Measurements from ENCODE around the gene TINCR.

The TINCR gene

DNA sequence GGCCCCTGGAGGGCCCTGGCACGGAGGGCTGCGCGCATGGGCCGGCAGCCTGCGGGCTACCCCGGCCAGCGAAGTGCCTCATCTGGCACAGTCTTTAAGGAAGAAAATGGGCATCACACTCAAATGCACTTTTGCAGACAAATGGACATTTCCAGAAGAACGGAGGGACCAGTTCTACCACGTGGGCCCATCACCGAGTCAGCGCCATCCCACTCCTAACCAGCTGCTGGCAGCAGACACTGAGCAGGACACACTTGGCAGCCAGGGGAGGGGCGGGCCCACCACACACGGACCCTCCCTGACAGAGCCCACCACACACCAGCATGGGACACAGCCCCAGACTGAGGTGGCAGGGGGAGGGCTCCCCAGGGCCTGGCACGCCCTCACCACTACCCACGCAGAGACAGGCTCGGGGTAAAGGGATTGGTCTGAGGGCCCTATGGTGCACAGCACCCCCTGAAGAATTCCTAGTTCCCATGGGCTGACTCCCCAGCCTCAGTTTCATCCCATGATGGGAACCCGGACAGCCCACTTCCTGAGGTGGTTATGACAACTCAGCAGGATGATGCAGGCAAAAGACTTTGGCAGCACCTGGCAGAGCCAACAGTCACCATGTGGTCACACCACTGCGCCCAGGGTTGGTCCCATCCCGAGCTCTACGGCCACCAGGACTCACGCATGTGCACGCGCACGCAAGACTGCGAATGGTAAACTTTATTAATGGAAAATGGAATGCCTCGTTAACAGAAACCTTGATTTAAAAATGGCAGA lies 18.7 kb upstream of the TINCR start:
- H3K4me1 ChIP-seq (ENCODE audit: control insufficient read depth, insufficient read depth, low read length): peaks cover 16% of the 10 kb centered on the region
- no peak overlapping the region for H3K9ac ChIP-seq (ENCODE audit: low read length)
- H3K4me3 ChIP-seq (ENCODE audit: low read length): no peak overlapping the region
- peaks cover 25% of the 10 kb centered on the region for H3K36me3 ChIP-seq (ENCODE audit: control insufficient read depth, insufficient read depth, low read length)
- no peaks in the 10 kb centered on the region for H3K27me3 ChIP-seq (ENCODE audit: control insufficient read depth, insufficient read depth, low read length)
- H3K27ac ChIP-seq (ENCODE audit: low read depth, low read length): peak overlapping the region; percentile 76

DNA sequence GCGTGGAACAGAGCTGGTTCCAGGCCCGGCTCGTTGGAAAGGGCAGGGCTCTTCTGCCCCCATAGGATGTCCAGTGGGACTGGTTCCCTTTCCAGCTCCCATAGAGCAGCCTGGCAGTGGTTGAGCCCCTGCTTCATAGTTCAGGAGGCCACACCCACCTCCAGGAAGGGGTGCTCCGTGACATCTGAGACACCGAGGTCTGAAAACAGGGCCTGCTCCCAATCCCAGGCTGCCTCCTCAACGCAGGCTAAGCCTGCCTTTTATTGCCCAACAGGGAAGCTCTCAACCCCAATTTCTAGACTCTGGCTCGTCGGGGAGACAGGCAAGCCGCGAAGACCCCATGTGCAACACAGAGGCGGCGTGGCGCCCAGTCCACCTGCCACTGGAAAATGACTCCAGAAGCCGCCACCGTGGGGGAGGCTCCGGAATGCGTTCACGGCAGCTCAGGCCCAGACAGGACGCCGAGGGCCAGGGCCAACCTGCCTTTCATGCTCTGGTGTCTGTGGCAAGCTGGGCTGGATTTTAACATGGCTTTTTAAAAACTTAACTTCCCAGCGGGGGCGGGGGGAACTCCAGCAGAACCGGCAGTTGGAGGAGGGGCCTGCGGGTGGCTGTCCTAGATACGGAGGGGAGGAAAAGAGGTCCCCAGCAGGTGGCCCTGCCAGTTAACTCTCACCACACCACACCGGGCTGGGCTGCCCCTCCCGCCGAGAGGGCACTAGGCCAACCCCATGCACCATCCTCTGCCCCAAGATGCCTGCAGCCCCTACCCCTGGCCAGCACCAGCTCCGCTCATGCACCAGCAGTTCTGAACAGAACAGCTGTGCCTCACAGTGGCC lies 17.9 kb upstream of the TINCR start:
- Histone ChIP-seq H3K9ac (ENCODE audit: low read length) (no peak overlapping the region), H3K36me3 (ENCODE audit: control insufficient read depth, insufficient read depth, low read length) (peaks cover 21% of the 10 kb centered on the region), H3K27ac (ENCODE audit: low read depth, low read length) (peak overlapping the region; percentile 76)

DNA sequence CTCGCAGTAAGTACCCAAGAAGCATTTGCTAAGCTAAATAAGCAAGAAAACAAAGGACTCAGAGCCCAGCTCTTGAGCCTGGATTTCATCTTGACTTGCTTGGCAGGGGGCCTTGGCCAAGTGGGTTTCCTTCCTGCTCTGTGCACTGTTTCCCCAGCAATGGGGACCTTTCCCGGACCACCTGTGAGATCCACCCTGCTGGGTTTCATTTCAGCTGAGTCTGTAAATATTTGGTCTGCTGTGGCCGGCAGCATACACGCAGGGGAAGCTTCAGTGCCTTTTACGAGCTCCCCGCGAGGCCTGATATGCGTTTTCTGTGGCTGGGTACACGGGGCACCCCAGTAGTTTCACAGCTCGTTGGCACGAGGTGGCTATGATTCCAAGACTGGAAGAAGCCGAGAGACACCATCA lies 12.4 kb upstream of the TINCR start:
- H3K9ac ChIP-seq (ENCODE audit: low read length): no peak overlapping the region
- H3K4me1 ChIP-seq (ENCODE audit: control insufficient read depth, insufficient read depth, low read length): peaks cover 2% of the 10 kb centered on the region
- H3K27ac ChIP-seq (ENCODE audit: low read depth, low read length): peak overlapping the region; percentile 3
- H3K36me3 ChIP-seq (ENCODE audit: control insufficient read depth, insufficient read depth, low read length): no peaks in the 10 kb centered on the region
- no peak overlapping the region for H3K4me3 ChIP-seq (ENCODE audit: low read length)
- H3K27me3 ChIP-seq (ENCODE audit: control insufficient read depth, insufficient read depth, low read length): no peaks in the 10 kb centered on the region

More for the DNA sequence above, 17.9 kb upstream of the TINCR start:
- H3K27me3 ChIP-seq (ENCODE audit: control insufficient read depth, insufficient read depth, low read length): no peaks in the 10 kb centered on the region
- H3K4me3 ChIP-seq (ENCODE audit: low read length): no peak overlapping the region
- peaks cover 16% of the 10 kb centered on the region for H3K4me1 ChIP-seq (ENCODE audit: control insufficient read depth, insufficient read depth, low read length)

DNA sequence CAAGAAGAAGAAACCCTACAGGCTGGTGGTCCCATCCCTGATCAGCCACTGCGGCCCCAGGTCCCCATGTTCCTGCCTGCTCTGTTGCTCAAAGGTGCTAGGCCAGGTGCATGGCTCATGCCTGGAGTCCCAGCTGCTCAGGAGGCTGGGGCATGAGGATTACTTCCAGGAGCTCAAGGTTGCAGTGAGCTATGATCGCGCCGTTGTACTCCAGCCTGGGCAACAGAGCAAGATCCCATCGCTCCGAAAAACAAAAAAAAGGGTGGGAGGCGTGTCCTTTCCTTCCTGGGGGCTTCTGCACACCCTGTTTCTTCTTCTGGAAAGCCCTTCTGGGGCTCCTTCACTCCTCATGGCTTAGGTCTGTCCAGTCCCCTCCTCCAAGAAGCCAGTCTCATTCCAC lies 11.9 kb upstream of the TINCR start:
- H3K4me3 ChIP-seq (ENCODE audit: low read length): no peak overlapping the region
- no peaks in the 10 kb centered on the region for H3K4me1 ChIP-seq (ENCODE audit: control insufficient read depth, insufficient read depth, low read length)
- peak overlapping the region; percentile 3 for H3K27ac ChIP-seq (ENCODE audit: low read depth, low read length)
- H3K9ac ChIP-seq (ENCODE audit: low read length): no peak overlapping the region
- no peaks in the 10 kb centered on the region for H3K36me3 ChIP-seq (ENCODE audit: control insufficient read depth, insufficient read depth, low read length)
- no peaks in the 10 kb centered on the region for H3K27me3 ChIP-seq (ENCODE audit: control insufficient read depth, insufficient read depth, low read length)

DNA sequence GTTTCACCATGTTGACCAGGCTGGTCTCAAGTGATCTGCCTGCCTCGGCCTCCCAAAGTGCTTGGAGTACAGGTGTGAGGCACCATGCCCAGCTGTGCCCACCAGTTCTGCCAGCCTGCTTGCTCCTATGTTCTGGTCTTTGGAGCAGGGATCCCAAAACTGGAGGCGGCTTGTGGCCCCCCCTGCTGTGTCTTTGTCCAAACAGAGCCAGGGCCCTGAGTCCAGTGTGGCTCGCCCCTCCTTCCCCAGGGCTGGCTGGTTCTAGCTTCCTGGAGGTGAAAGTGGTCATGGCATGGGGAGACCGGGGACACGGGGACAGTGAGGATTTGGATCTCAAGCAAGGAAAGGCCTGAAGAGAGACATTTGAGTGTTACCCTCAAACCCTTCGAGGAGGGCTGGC lies 11.5 kb upstream of the TINCR start:
- H3K36me3 ChIP-seq (ENCODE audit: control insufficient read depth, insufficient read depth, low read length): no peaks in the 10 kb centered on the region
- no peaks in the 10 kb centered on the region for H3K4me1 ChIP-seq (ENCODE audit: control insufficient read depth, insufficient read depth, low read length)
- no peak overlapping the region for H3K9ac ChIP-seq (ENCODE audit: low read length)
- H3K27me3 ChIP-seq (ENCODE audit: control insufficient read depth, insufficient read depth, low read length): no peaks in the 10 kb centered on the region
- no peak overlapping the region for H3K27ac ChIP-seq (ENCODE audit: low read depth, low read length)
- H3K4me3 ChIP-seq (ENCODE audit: low read length): no peak overlapping the region

DNA sequence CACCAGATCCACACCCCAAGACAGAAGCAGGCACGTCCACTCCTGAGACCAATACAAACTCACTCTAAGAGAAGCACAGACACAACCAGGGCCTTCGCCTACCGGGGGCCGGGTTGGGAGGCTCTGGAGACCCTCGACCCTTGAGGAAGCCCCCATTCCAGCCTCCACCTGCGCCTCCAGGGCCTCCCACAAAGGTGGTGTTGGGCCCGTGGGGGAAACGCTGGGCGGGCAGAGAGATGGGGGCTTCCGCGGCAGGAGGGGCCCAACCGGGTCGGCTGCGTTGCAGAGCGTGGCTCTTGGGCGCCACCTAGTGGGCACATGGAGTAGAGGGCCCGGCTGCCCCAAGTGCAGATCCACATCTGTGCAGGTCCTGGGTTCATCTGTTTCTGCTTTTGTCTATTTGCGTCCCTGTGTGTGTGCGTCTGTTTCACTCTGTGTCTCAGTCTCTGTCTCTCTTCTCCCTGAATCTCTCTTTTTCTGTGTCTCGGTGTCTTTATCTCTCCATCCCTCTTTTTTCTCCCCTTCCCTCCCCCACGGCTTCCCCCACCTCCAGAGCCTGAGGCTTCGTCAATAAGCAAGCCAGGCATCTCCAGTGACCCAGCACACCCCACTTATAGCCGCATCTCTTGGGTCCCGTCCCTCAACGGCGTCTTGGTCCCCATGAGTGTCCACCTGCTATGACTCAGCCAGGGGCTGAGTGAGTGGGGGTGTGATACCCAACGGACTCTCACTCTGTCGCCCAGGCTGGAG lies 10.5 kb upstream of the TINCR start:
- Histone ChIP-seq H3K36me3 (ENCODE audit: control insufficient read depth, insufficient read depth, low read length) (no peaks in the 10 kb centered on the region), H3K9ac (ENCODE audit: low read length) (no peak overlapping the region), H3K27ac (ENCODE audit: low read depth, low read length) (no peak overlapping the region), H3K4me1 (ENCODE audit: control insufficient read depth, insufficient read depth, low read length) (no peaks in the 10 kb centered on the region), H3K27me3 (ENCODE audit: control insufficient read depth, insufficient read depth, low read length) (no peaks in the 10 kb centered on the region), H3K4me3 (ENCODE audit: low read length) (peak overlapping the region; percentile 45)

DNA sequence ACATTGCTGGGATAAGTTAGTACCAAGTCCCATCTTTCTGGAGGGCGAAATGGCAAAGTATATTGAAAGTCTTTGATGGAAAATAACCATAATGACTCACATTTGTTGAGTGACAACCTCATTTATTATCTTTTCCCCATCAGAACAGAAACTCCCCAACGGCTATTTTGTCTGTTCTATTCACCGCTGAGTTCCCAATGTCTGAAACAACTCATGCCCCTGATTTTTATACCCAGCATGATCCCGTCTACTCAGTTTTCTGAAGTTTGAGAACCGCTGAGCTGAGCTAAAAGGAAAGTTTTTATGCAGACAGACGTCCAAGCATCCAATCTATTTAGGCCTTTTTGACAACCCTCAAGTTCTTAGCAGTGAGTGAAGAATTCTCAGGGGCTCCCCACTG lies 7.8 kb upstream of the TINCR start:
- H3K27me3 ChIP-seq (ENCODE audit: control insufficient read depth, insufficient read depth, low read length): no peaks in the 10 kb centered on the region
- H3K4me3 ChIP-seq (ENCODE audit: low read length): no peak overlapping the region
- no peak overlapping the region for H3K9ac ChIP-seq (ENCODE audit: low read length)
- H3K4me1 ChIP-seq (ENCODE audit: control insufficient read depth, insufficient read depth, low read length): no peaks in the 10 kb centered on the region
- no peaks in the 10 kb centered on the region for H3K36me3 ChIP-seq (ENCODE audit: control insufficient read depth, insufficient read depth, low read length)
- H3K27ac ChIP-seq (ENCODE audit: low read depth, low read length): no peak overlapping the region

DNA sequence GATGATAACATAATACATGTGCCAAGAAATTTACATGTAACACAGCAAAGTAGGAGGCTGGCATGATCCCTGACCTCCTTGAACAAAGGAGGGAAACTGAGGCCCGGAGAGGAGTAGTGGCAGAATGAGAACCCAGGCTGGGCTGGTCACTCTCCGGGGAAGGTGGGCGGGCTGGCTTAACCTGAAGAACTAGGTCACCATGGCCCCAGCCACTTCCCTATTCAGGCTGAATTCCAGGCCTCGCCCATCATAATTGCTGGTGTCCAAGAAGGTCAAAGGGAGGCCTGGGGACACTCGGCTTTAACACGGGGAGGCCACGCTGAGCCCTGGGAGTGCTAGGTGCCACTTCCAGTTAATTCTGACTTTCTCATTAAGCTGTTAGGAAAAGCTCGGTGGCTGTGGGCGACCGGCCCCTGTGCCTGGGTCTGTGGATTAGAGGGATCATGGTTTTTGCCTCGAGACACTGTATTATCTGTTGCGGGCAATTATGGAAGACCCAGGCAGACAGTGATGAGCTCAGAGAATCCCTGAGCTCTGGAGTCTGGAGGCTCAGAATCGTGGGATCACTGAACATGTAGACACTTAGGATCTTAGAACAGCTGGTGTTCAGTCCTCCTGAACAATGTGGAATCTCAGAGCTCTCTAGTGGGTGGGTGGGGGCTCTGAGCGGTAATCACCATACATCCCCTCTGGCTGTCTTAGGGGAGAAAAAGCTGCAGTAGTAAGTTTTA lies 5.0 kb upstream of the TINCR start:
- H3K4me3 ChIP-seq (ENCODE audit: low read length): no peak overlapping the region
- no peak overlapping the region for H3K9ac ChIP-seq (ENCODE audit: low read length)
- H3K27ac ChIP-seq (ENCODE audit: low read depth, low read length): no peak overlapping the region
- H3K27me3 ChIP-seq (ENCODE audit: control insufficient read depth, insufficient read depth, low read length): peaks cover 3% of the 10 kb centered on the region
- H3K36me3 ChIP-seq (ENCODE audit: control insufficient read depth, insufficient read depth, low read length): no peaks in the 10 kb centered on the region
- no peaks in the 10 kb centered on the region for H3K4me1 ChIP-seq (ENCODE audit: control insufficient read depth, insufficient read depth, low read length)

DNA sequence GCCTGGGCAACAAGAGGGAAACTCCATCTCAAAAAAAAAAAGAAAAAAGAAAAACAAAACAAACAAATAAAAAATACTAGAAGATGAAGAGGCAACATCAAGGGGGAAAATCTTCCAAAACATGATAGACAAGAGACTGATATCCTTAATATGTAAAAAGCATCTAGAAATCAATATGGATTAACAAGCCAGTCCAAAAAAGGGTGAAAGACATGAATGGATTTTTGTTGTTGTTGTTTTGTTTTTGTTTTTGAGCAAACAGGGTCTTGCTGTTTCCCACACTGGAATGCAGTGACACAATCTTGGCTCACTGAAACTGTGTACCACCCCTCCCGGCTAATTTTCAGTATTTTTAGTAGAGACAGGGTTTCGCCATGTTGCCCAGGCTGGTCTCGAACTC lies 4.0 kb upstream of the TINCR start:
- H3K27me3 ChIP-seq (ENCODE audit: control insufficient read depth, insufficient read depth, low read length): peaks cover 8% of the 10 kb centered on the region
- H3K4me1 ChIP-seq (ENCODE audit: control insufficient read depth, insufficient read depth, low read length): no peaks in the 10 kb centered on the region
- no peak overlapping the region for H3K4me3 ChIP-seq (ENCODE audit: low read length)
- H3K36me3 ChIP-seq (ENCODE audit: control insufficient read depth, insufficient read depth, low read length): no peaks in the 10 kb centered on the region
- H3K27ac ChIP-seq (ENCODE audit: low read depth, low read length): no peak overlapping the region
- no peak overlapping the region for H3K9ac ChIP-seq (ENCODE audit: low read length)

DNA sequence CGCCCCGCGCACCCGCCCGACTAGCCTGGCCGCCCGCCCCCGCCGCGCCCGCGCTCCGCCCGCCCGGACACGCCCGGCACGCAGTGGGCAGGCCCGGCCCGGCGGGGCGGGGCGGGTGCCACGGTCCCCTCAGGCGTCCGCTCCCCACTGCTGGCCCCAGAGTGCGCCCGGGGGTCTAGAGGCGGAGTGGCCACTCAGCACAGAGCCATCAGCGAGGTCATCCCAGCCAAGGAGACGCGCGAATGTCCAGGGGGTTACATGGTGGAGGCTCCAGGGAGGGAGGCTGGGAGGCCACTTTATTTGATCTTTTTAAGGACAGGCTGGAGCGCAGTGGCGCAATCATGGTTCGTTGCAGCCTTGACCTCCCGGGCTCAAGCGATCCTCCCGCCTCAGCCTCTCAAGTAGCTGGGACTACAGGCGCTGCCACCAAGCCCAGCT lies 236 bp upstream of the TINCR start:
- no peak overlapping the region for H3K27ac ChIP-seq (ENCODE audit: low read depth, low read length)
- H3K36me3 ChIP-seq (ENCODE audit: control insufficient read depth, insufficient read depth, low read length): no peaks in the 10 kb centered on the region
- no peaks in the 10 kb centered on the region for H3K4me1 ChIP-seq (ENCODE audit: control insufficient read depth, insufficient read depth, low read length)
- peaks cover 12% of the 10 kb centered on the region for H3K27me3 ChIP-seq (ENCODE audit: control insufficient read depth, insufficient read depth, low read length)
- H3K9ac ChIP-seq (ENCODE audit: low read length): no peak overlapping the region
- no peak overlapping the region for H3K4me3 ChIP-seq (ENCODE audit: low read length)

DNA sequence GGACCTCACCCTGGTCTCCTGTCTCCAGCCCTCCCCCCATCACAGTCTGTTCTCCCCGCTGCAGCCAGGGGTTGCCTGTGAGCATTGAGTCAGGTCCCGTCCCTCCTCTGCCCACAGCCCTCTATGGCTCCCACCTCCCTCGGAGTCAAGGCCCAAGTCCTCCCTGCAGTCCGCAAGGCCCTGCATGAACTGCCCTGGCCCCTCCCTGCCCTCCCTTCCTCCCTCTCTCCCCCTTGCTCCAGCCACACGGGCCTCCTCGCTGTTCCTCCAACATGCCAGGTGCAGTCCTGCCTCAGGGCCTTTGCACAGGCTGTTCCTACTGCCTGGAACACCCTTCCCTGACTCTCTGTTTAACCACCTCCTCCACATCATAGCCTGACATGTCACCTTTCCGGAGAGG lies 2.8 kb downstream of the TINCR start:
- Histone ChIP-seq H3K9ac (ENCODE audit: low read length) (no peak overlapping the region), H3K4me3 (ENCODE audit: low read length) (no peak overlapping the region), H3K4me1 (ENCODE audit: control insufficient read depth, insufficient read depth, low read length) (no peaks in the 10 kb centered on the region), H3K36me3 (ENCODE audit: control insufficient read depth, insufficient read depth, low read length) (no peaks in the 10 kb centered on the region), H3K27me3 (ENCODE audit: control insufficient read depth, insufficient read depth, low read length) (peaks cover 15% of the 10 kb centered on the region), H3K27ac (ENCODE audit: low read depth, low read length) (no peak overlapping the region)
